GM19193 (cell line): ENCODE results near the gene IGFBPL1.

Source experiments
- POLR2A ChIP-seq: IDR thresholded peaks from 4 replicates; pipeline ENCODE4 v1.6.1; 2011; ENCODE audit not compliant: insufficient read depth, insufficient read length; ENCODE audit errors: extremely low read depth

IGFBPL1 gene

GRCh38 chr9:38358390-38359296 lies 65.6 kb downstream of the IGFBPL1 start:
- no peak for TF ChIP-seq POLR2A

GRCh38 chr9:38357350-38358114 lies 66.7 kb downstream of the IGFBPL1 start:
- TF ChIP-seq POLR2A = no peak

DNA sequence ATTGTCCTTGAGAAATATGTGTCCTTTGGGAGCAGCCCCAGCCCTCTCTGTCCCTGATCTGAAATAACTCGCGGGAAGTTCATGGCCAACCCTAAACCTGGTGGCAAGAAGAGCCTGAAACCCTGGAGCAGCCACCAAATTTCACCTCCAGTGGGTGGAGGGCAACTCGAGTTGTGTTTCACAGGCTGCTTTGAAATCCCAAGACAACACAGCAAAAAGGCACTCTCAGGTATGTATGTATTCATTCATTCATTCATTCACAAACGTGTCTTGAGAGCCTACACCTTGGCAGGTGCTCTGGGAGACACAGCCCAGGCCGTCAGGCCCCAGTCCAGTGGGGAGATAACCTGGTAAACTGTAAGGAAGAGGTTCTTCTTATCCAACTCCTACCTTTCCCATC lies 67.4 kb downstream of the IGFBPL1 start:
- TF ChIP-seq POLR2A = no peak
